ENCODE measurements around the gene HNMT.

The HNMT gene

GRCh38 chr2:137959166-137959565 is 5.1 kb upstream of the HNMT start:
- Histone ChIP-seq H3K36me3 (ENCODE audit: control insufficient read depth in 1 of 2, insufficient read depth in 2 of 2, low read length in 2 of 2) (no peaks in the 10 kb centered on the region), H3K27ac (ENCODE audit: low read depth, low read length) (no peak overlapping the region), H3K9ac (ENCODE audit: low read depth in 1 of 2, low read length in 2 of 2) (no peak overlapping the region), H3K4me1 (ENCODE audit: control insufficient read depth in 1 of 2, insufficient read depth in 2 of 2, low read length in 2 of 2) (peaks cover 9 to 10% of the 10 kb centered on the region in 2 donors), H3K27me3 (ENCODE audit: control insufficient read depth in 1 of 2, insufficient read depth in 2 of 2, low read length in 2 of 2) (no peaks in the 10 kb centered on the region), H3K9me3 (ENCODE audit: control insufficient read depth in 1 of 2, low read length in 2 of 2) (no peaks in the 10 kb centered on the region), H3K4me3 (ENCODE audit: low read depth in 1 of 2, low read length in 2 of 2) (no peak overlapping the region)

- H3K9ac ChIP-seq (ENCODE audit: low read depth in 1 of 2, low read length in 2 of 2): no peak overlapping the region
- H3K27ac ChIP-seq (ENCODE audit: low read depth, low read length): no peak overlapping the region
- H3K4me3 ChIP-seq (ENCODE audit: low read depth in 1 of 2, low read length in 2 of 2): no peak overlapping the region
These were observed 4.0 kb upstream of the HNMT start for GRCh38 chr2:137960223-137960622.

GRCh38 chr2:137961602-137962001 is 2.7 kb upstream of the HNMT start:
- H3K36me3 ChIP-seq (ENCODE audit: control insufficient read depth in 1 of 2, insufficient read depth in 2 of 2, low read length in 2 of 2): no peaks in the 10 kb centered on the region
- H3K4me1 ChIP-seq (ENCODE audit: control insufficient read depth in 1 of 2, insufficient read depth in 2 of 2, low read length in 2 of 2): peaks cover 12 to 14% of the 10 kb centered on the region in 2 donors
- H3K4me3 ChIP-seq (ENCODE audit: low read depth in 1 of 2, low read length in 2 of 2): no peak overlapping the region
- no peaks in the 10 kb centered on the region for H3K9me3 ChIP-seq (ENCODE audit: control insufficient read depth in 1 of 2, low read length in 2 of 2)
- no peak overlapping the region for H3K27ac ChIP-seq (ENCODE audit: low read depth, low read length)
- H3K9ac ChIP-seq (ENCODE audit: low read depth in 1 of 2, low read length in 2 of 2): no peak overlapping the region
- H3K27me3 ChIP-seq (ENCODE audit: control insufficient read depth in 1 of 2, insufficient read depth in 2 of 2, low read length in 2 of 2): no peaks in the 10 kb centered on the region

More at GRCh38 chr2:137960223-137960622, 4.0 kb upstream of the HNMT start:
- H3K9me3 ChIP-seq (ENCODE audit: control insufficient read depth in 1 of 2, low read length in 2 of 2): no peaks in the 10 kb centered on the region
- peaks cover 9 to 14% of the 10 kb centered on the region in 2 donors for H3K4me1 ChIP-seq (ENCODE audit: control insufficient read depth in 1 of 2, insufficient read depth in 2 of 2, low read length in 2 of 2)
- no peaks in the 10 kb centered on the region for H3K27me3 ChIP-seq (ENCODE audit: control insufficient read depth in 1 of 2, insufficient read depth in 2 of 2, low read length in 2 of 2)
- H3K36me3 ChIP-seq (ENCODE audit: control insufficient read depth in 1 of 2, insufficient read depth in 2 of 2, low read length in 2 of 2): no peaks in the 10 kb centered on the region

GRCh38 chr2:137963535-137964065 is 673 bp upstream of the HNMT start:
- H3K4me1 ChIP-seq (ENCODE audit: control insufficient read depth in 1 of 2, insufficient read depth in 2 of 2, low read length in 2 of 2): peaks cover 17 to 20% of the 10 kb centered on the region in 2 donors
- H3K9ac ChIP-seq (ENCODE audit: low read depth in 1 of 2, low read length in 2 of 2): peak overlapping the region; percentile 69 to 70
- H3K9me3 ChIP-seq (ENCODE audit: control insufficient read depth in 1 of 2, low read length in 2 of 2): no peaks in the 10 kb centered on the region
- H3K27me3 ChIP-seq (ENCODE audit: control insufficient read depth in 1 of 2, insufficient read depth in 2 of 2, low read length in 2 of 2): no peaks in the 10 kb centered on the region
- H3K4me3 ChIP-seq (ENCODE audit: low read depth in 1 of 2, low read length in 2 of 2): peak overlapping the region; percentile 78 to 88
- H3K36me3 ChIP-seq (ENCODE audit: control insufficient read depth in 1 of 2, insufficient read depth in 2 of 2, low read length in 2 of 2): peaks cover 0 to 3% of the 10 kb centered on the region in 2 donors
- peak overlapping the region; percentile 90 for H3K27ac ChIP-seq (ENCODE audit: low read depth, low read length)

- Histone ChIP-seq H3K9ac (ENCODE audit: low read depth in 1 of 2, low read length in 2 of 2) (peak overlapping the region; percentile 69 to 70), H3K27ac (ENCODE audit: low read depth, low read length) (peak overlapping the region; percentile 90), H3K36me3 (ENCODE audit: control insufficient read depth in 1 of 2, insufficient read depth in 2 of 2, low read length in 2 of 2) (peaks cover 0 to 3% of the 10 kb centered on the region in 2 donors), H3K4me1 (ENCODE audit: control insufficient read depth in 1 of 2, insufficient read depth in 2 of 2, low read length in 2 of 2) (peaks cover 25 to 29% of the 10 kb centered on the region in 2 donors), H3K27me3 (ENCODE audit: control insufficient read depth in 1 of 2, insufficient read depth in 2 of 2, low read length in 2 of 2) (no peaks in the 10 kb centered on the region), H3K4me3 (ENCODE audit: low read depth in 1 of 2, low read length in 2 of 2) (peak overlapping the region; percentile 78 to 88), H3K9me3 (ENCODE audit: control insufficient read depth in 1 of 2, low read length in 2 of 2) (no peaks in the 10 kb centered on the region)
These were observed 686 bp downstream of the HNMT start for GRCh38 chr2:137964859-137965459.

GRCh38 chr2:137966043-137966442 is 1.8 kb downstream of the HNMT start:
- H3K4me1 ChIP-seq (ENCODE audit: control insufficient read depth in 1 of 2, insufficient read depth in 2 of 2, low read length in 2 of 2): peaks cover 25 to 29% of the 10 kb centered on the region in 2 donors
- H3K27me3 ChIP-seq (ENCODE audit: control insufficient read depth in 1 of 2, insufficient read depth in 2 of 2, low read length in 2 of 2): no peaks in the 10 kb centered on the region
- H3K9me3 ChIP-seq (ENCODE audit: control insufficient read depth in 1 of 2, low read length in 2 of 2): no peaks in the 10 kb centered on the region
- peaks cover 0 to 3% of the 10 kb centered on the region in 2 donors for H3K36me3 ChIP-seq (ENCODE audit: control insufficient read depth in 1 of 2, insufficient read depth in 2 of 2, low read length in 2 of 2)
- H3K4me3 ChIP-seq (ENCODE audit: low read depth in 1 of 2, low read length in 2 of 2): peak overlapping the region; percentile 60 to 88
- H3K9ac ChIP-seq (ENCODE audit: low read depth in 1 of 2, low read length in 2 of 2): peak overlapping the region in 1 of 2 donors; percentile 29
- no peak overlapping the region for H3K27ac ChIP-seq (ENCODE audit: low read depth, low read length)

- Histone ChIP-seq H3K9ac (ENCODE audit: low read depth in 1 of 2, low read length in 2 of 2) (no peak overlapping the region), H3K36me3 (ENCODE audit: control insufficient read depth in 1 of 2, insufficient read depth in 2 of 2, low read length in 2 of 2) (peaks cover 0 to 3% of the 10 kb centered on the region in 2 donors), H3K4me3 (ENCODE audit: low read depth in 1 of 2, low read length in 2 of 2) (peak overlapping the region in 1 of 2 donors; percentile 60), H3K27me3 (ENCODE audit: control insufficient read depth in 1 of 2, insufficient read depth in 2 of 2, low read length in 2 of 2) (no peaks in the 10 kb centered on the region), H3K27ac (ENCODE audit: low read depth, low read length) (no peak overlapping the region), H3K9me3 (ENCODE audit: control insufficient read depth in 1 of 2, low read length in 2 of 2) (no peaks in the 10 kb centered on the region), H3K4me1 (ENCODE audit: control insufficient read depth in 1 of 2, insufficient read depth in 2 of 2, low read length in 2 of 2) (peaks cover 25 to 29% of the 10 kb centered on the region in 2 donors)
These were observed 2.8 kb downstream of the HNMT start for GRCh38 chr2:137967042-137967441.

- H3K9ac ChIP-seq (ENCODE audit: low read depth in 1 of 2, low read length in 2 of 2): no peak overlapping the region
- H3K4me3 ChIP-seq (ENCODE audit: low read depth in 1 of 2, low read length in 2 of 2): no peak overlapping the region
- peaks cover 3% of the 10 kb centered on the region in 2 donors for H3K36me3 ChIP-seq (ENCODE audit: control insufficient read depth in 1 of 2, insufficient read depth in 2 of 2, low read length in 2 of 2)
- H3K4me1 ChIP-seq (ENCODE audit: control insufficient read depth in 1 of 2, insufficient read depth in 2 of 2, low read length in 2 of 2): peaks cover 25 to 30% of the 10 kb centered on the region in 2 donors
- H3K9me3 ChIP-seq (ENCODE audit: control insufficient read depth in 1 of 2, low read length in 2 of 2): no peaks in the 10 kb centered on the region
- H3K27me3 ChIP-seq (ENCODE audit: control insufficient read depth in 1 of 2, insufficient read depth in 2 of 2, low read length in 2 of 2): no peaks in the 10 kb centered on the region
- no peak overlapping the region for H3K27ac ChIP-seq (ENCODE audit: low read depth, low read length)
These were observed 4.5 kb downstream of the HNMT start for GRCh38 chr2:137968477-137969417.

GRCh38 chr2:137969418-137969765 is 5.1 kb downstream of the HNMT start:
- no peaks in the 10 kb centered on the region for H3K9me3 ChIP-seq (ENCODE audit: control insufficient read depth in 1 of 2, low read length in 2 of 2)
- H3K27ac ChIP-seq (ENCODE audit: low read depth, low read length): no peak overlapping the region
- H3K36me3 ChIP-seq (ENCODE audit: control insufficient read depth in 1 of 2, insufficient read depth in 2 of 2, low read length in 2 of 2): peaks cover 3% of the 10 kb centered on the region in 2 donors
- H3K9ac ChIP-seq (ENCODE audit: low read depth in 1 of 2, low read length in 2 of 2): no peak overlapping the region
- no peak overlapping the region for H3K4me3 ChIP-seq (ENCODE audit: low read depth in 1 of 2, low read length in 2 of 2)
- no peaks in the 10 kb centered on the region for H3K27me3 ChIP-seq (ENCODE audit: control insufficient read depth in 1 of 2, insufficient read depth in 2 of 2, low read length in 2 of 2)
- peaks cover 28 to 34% of the 10 kb centered on the region in 2 donors for H3K4me1 ChIP-seq (ENCODE audit: control insufficient read depth in 1 of 2, insufficient read depth in 2 of 2, low read length in 2 of 2)

- Histone ChIP-seq H3K4me3 (ENCODE audit: low read depth in 1 of 2, low read length in 2 of 2) (no peak overlapping the region), H3K9me3 (ENCODE audit: control insufficient read depth in 1 of 2, low read length in 2 of 2) (no peaks in the 10 kb centered on the region), H3K27me3 (ENCODE audit: control insufficient read depth in 1 of 2, insufficient read depth in 2 of 2, low read length in 2 of 2) (no peaks in the 10 kb centered on the region), H3K27ac (ENCODE audit: low read depth, low read length) (no peak overlapping the region), H3K9ac (ENCODE audit: low read depth in 1 of 2, low read length in 2 of 2) (no peak overlapping the region), H3K4me1 (ENCODE audit: control insufficient read depth in 1 of 2, insufficient read depth in 2 of 2, low read length in 2 of 2) (peaks cover 27 to 36% of the 10 kb centered on the region in 2 donors), H3K36me3 (ENCODE audit: control insufficient read depth in 1 of 2, insufficient read depth in 2 of 2, low read length in 2 of 2) (peaks cover 3% of the 10 kb centered on the region in 2 donors)
These were observed 5.6 kb downstream of the HNMT start for GRCh38 chr2:137969876-137970275.
